NCI-H1694 treated with DMSO at 0.1 percent for 48 hours (cell line): ENCODE results near the gene YWHAB.
"Not testable (repeated sequence)": the region's sequence is repeated elsewhere in the genome, so short reads cannot be mapped to it uniquely, and the experiment has no call there.

ENCODE experiments used
- DNase-seq: peaks from one replicate; lab custom pipeline; 2025; lab: John Stamatoyannopoulos, UW

YWHAB gene

DNA sequence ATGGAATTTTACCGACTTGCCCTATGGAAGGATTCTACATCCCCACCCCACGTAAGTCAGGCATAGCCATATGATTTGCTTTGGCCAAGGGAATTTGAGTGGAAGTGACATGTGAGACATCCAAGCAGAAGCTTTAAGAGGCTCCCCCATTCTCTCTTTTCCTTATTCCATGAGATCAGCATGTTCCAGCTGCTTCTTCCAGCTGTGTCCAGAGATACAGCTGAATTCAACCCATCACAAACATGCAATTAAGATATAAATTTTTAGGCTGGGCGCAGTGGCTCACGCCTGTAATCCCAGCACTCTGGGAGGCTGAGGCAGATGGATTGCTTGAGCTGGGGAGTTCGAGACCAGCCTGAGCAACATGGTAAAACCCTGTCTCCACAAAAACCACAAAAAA, 16.0 kb upstream of the YWHAB start:
- no peak for DNase-seq

DNA sequence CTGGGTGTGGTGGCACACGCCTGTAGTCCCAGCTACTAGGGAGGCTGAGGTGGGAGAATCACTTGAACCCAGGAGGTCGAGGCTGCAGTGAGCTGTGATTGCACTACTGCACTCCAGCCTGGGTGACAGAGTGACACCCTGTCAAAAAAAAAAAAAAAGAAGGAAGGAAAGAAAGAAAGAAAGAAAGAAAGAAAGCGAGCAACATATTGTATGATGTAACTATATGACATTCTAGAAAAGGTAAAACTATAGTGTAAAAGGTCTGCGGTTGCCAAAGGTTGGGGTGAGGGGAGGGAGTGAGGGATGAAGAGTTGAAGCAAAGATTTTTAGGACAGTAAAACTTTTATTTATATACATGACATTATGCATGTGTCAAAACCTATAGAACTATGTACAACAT, 3.1 kb upstream of the YWHAB start:
- not testable (repeated sequence) for DNase-seq

DNA sequence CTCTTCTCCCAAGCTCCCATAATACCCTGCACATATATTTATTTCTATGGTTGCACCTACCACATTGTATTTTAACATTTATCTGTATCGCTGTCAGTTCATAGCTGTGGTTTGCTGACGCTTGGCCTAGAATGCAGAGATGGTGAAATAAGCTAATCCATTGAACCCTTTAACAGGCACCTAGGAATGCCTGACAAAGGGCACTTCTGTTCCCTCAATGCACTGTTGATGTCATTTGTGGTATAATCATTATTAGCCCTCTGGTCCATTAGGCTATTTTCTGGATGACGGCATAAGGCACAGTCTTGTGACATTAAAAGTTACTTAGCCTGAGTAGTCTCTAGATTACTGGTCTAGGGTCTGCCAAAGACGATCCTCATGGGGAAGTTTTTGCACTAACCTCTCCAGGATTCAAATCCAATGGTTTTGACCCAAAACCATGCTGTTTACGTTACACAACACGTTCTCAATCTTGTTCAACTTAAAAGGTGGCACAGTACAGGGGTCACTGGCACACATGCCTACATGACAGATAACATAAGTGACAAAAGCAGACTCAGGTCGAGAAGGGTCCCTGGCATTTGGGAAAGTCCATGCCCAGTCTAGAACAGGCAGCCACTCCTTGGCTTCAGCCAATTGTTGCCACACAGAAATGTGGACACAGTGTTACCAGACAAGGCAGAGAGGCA, 2.1 kb upstream of the YWHAB start:
- no peak for DNase-seq

DNA sequence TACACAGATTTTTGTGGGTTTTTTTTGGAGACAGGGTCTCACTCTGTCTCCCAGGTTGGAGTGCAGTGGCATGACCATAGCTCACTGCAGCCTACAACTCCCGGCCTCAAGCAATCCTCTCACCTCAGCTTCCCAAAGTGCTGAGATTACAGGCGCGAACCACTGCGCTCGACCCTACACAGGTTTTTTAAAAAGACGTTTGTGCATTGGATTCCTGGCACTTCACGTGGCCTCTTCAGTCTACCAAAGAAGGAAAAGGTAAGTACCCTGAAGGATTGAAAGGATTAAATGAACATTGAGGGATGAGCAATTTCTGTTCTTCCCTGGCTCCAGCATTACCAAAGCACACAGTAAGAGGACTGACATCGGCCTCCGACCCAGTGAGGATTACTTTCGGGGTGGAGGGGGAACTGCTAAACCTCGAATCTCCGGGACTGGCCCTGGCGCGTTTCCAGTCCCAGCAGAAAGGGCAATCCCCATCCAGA, 556 bp upstream of the YWHAB start:
- DNase-seq, result no peak

DNA sequence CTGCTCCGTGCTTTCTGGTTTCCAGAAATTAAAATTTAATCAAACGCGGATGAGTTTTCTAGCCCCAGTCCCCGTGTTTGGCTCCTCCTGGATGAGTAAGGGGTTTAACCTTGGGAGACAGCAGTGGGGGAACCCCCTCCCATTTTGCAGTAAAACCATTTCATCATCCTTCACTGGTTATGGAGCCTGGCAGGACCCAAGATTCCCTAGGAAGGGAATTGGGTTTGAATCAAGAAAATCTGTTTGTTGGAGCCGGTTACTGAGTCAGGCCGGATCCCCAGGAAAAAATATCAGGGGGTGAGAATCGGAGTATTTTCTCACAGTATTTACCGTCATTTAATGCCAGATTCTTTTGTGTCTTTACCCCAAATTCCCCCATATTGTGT, 754 bp downstream of the YWHAB start:
- DNase-seq, result no peak

DNA sequence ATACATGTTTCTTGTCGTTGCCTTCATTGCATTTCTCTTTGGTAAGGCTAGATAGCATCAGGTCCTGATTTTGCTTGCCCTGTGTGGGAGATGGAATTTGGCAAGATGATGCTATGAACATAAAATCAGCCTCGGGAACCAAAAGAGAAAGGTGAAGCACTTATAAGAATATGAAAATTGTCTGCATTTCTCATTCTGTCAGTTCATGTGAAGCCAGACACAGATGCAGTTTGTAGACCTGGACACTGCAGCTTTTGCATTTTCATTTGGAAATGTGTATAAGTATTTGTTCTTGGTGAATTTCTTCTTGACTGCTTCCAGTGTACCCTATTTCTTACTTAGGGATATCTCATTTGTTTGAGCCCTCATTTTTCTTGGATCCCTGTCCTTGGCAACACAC, 1.3 kb downstream of the YWHAB start:
- DNase-seq, result no peak

DNA sequence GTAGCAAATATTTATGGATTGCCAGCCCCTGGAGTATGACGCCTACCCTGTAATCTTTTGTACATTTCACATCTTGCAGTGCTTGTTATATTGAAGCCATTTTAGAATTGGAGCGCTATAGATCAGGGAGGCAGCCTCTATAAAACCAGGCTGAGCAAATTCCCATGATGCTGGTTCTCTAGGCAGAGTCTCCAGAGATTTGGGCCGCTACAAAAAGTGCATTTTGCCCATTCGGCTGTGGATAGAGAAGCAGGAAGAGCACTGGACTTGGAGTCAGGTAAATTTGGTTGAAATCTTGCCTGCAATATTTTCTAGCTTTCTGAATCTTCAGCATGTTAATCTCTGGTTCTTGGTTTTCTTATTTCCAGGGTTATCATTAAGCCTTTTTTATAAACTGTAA, 2.0 kb downstream of the YWHAB start:
- no peak for DNase-seq

DNA sequence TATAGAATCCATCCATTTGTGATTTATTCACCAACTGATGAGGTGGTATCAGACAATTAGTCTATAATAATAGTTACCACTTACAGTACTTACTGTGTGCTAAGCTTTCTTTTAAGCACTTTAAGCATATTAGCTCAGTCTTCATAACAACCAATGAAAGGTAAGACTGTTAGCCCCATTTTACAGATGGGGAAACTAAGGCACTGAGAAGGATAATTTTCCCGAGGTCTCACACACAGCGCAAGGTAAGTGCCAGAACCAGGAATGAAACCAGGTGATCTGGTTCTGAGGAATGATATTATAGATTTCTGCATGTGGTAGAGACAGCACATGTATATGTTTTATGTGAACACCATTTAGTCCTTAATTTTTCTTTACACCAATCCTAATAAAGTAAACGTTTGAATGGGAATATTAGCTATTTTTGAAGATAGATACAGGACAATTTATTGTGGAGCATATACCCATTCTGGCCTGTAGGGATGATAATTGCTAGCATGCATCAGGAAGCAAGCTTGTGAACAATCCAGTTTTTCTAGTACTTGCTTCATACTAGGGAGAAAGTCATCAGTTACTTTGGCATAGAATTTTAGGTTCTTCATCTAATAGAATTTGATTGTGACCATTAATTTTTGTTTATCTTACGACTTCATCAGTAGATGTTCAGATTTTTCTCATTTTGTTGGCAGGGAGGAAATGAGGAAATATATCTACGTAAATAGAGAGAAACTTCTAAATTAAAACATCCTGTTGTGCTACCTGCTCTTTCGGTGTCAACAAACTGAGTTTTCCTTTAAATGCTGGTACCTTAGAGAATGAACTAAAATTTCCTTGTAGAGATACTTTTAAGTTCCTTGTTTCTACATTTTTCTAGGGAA, 3.0 kb downstream of the YWHAB start:
- no peak for DNase-seq

DNA sequence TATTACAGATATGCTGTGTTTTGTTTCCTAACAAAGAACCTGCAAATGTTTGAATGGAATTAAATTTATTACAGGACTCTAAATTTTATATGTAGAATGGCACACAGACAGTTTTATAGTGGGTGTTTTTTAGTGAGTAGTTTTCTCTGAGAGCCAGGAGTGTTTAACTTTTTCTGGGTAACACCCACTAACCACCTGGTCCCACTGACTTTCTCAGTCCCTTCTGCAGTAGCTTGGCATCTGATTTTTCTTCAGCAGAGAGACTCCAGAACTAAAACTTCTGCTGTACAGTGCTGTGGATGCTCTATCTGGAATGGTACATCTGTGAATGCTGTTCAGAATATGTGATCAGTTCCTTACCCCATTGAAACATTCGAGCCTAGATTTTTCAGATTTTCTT, 6.3 kb downstream of the YWHAB start:
- DNase-seq, result no peak

DNA sequence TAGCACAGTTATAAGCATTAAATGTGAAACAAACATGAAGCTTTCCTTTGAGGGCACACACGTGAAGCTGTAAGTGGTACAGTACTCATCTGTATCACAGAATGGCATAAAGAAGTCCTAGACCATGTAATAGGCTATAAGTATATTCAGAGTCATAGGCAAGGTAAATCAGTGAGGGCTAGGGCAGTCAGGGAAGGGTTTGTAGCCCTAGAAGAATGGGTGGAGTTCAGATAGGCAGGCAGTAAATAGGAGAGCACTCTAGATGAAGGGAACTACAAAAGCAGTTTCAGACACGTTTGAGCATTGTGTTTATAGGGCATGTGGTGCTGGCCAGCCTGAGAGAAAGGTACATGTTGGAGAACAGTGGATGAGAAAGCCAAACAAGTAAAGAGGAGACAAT, 9.5 kb downstream of the YWHAB start:
- no peak for DNase-seq

DNA sequence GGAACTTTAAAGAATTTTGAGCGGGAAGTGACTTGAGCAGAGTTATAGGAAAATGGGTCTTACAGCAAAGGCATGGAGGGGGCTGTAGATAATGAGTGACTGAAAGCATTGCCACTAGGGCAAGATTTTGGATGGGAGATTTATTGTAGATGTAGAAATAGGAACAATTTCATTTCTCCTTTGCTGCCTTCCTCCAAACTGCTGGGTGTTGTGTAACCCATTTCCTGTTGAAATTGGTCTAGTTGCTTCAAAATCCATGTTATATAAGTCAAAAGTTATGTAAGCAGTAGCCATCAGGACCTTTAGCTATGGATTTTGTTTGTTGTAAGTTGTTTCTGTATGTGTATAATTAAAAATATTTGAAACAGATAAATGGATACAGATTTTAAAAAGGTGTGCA, 11.1 kb downstream of the YWHAB start:
- no peak for DNase-seq

DNA sequence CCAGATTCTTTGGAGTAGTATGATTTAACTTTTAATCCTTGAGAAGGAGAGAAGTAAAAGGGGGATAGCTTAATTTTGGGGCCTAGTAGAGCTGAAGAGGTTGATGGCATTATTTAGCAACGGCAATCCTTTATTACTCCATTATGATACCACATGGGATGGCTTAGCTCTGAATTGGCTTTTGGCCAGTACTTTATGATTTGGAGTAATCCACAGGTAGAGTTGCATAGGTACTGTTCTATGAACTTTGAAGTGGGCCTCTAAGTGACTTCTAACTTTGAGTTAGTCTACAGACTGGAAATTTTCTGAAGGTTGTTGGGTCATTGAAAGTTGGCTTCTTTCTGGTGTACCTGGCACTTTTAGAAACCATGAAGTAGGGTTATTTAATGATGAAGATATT, 11.6 kb downstream of the YWHAB start:
- no peak for DNase-seq

DNA sequence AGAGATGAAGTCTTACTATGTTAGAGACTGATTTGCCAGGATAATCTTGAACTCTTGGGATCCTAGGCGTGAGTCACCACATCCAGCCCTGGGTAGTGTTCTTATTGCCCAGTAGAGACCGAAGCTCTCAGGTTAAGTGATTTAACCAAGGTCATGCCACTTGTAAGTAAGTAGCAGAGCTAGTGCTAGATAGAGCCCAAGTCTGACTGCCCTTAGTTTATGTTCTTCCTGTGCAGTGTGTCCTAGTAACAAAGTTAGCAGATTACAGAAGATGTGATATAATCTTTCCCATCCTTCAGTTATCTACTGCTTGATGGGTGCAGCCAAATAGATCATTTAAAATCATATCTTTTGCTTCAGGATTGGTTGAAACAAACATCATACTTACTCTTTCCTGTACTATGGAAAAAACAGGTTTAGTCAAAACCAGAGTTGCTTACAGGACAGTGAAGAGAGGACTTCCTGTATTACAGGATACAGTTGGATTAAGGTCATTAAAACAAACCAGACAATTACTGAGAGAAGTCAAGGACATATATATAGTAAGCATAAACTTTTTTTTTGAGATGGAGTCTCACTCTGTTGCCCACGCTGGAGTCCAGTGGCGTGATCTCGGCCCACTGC, 14.8 kb downstream of the YWHAB start:
- DNase-seq, result no peak

DNA sequence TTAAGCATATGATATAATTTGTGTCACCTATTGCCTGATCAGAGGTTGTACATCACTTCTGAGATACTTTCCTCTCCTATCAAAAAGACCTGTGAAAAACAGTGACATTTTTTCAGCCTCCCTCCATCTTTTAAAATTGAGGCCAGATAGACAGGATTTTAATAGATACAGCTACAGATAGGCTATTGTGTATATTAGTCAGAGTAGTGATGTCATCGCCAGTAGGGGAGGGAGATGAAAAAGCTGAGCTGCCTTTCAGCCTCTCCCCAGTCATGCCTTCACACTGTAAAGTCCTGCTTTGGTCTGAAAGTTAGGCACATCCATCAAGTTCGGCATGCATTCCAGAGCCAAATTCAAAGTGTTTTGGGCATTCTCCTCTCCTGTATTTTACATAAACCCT, 16.5 kb downstream of the YWHAB start:
- no peak for DNase-seq

DNA sequence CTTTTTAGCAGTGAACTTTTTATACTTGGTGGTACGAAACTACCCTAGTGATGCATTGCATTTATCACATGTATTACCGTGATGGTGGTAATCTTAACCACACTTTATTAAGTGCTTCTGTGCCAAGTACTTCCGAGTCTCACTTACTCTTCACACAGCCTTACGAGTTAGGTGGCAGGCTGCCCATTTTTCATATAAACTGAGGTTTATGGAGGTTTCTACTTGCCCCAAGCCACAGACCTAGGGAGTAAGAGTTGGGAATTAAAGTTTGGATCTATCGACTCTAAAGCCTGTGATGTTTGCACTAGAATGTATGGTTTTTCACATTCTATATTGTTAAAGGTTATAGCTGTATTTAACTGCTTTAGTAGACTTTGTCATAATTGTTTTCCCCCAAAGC, 18.9 kb downstream of the YWHAB start:
- DNase-seq, result no peak

DNA sequence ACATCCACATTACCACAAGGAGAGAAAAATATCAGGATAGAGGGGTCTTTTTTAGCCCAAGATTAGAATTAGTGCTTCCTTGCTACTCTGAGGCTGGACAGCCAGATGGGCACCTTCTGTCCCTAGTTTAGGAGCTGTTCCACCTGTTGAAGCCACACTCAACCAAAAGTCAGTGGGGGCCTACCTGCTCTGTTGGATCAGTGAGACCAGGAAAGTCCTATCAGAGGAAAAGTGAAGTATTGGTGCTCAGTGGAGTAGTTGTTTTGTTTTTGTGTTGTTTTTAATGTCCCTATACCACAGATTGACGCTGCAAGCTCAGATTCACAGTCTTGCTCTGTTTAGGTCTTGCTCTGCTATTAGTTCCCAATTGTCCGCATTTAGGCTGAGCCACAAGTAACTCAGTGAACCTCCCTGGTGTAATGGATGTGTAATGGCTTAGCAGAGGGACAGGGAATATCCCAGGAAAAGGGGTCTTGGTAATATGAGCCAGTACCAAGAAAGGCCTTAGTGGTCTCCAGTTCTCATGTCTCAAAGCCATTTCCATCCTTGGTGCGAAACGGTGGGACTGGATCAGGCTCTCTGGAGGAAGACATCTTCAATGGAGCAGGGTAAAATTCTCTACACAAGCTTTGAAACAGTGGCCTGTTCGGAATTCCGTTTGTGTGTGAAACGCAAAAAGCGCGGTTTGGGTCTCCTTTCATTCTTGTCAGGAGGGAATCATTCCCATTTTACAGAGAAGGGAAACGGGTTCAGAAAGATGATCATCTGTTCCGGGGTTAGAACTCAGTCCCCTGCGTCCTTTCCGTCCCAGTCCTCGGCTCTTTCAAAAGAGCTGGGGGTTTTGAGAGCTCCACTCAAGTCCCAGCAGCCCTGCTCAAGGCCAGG, 23.7 kb downstream of the YWHAB start:
- no peak for DNase-seq

DNA sequence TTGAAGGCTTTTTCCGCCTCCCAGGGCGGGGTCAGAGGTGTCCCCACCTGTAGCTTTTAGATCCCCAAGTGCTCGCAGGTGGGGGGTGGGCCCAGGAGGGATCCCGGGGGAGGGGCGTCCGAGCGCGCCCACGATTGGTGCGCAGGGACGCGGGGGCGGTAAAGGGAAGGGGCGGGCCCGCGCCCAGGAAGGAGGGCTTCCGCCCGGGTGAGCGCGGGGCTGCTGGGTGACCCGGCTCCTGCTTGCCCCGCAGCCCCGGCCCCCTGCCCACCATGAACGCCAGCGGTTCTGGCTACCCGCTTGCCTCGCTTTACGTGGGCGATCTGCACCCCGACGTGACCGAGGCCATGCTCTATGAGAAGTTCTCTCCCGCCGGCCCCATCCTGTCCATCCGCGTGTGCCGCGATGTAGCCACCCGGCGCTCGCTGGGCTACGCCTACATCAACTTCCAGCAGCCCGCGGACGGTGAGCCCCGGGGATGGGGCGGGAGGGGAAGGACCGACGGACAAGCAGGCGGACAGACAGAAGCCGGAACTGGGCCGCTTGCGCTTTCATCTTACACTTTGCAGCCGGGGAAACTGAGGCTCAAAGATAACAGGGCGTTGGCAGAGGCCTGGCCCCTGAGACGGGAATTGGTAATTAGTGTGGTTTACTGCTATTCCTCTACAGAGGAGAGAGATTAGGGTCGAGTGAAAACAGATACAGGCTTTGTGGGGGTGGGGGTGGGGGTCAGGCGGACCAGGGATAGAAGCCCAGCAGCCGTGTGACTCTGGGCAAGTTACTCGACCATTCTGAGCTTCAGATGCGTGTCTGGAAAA, 24.6 kb downstream of the YWHAB start, which contains the start of gene PABPC1L:
Gene PABPC1L (plus strand): TSS at position 189 of the 818 bp plus-strand sequence. CDS start 84 bp downstream, at position 273.
- no peak for DNase-seq

DNA sequence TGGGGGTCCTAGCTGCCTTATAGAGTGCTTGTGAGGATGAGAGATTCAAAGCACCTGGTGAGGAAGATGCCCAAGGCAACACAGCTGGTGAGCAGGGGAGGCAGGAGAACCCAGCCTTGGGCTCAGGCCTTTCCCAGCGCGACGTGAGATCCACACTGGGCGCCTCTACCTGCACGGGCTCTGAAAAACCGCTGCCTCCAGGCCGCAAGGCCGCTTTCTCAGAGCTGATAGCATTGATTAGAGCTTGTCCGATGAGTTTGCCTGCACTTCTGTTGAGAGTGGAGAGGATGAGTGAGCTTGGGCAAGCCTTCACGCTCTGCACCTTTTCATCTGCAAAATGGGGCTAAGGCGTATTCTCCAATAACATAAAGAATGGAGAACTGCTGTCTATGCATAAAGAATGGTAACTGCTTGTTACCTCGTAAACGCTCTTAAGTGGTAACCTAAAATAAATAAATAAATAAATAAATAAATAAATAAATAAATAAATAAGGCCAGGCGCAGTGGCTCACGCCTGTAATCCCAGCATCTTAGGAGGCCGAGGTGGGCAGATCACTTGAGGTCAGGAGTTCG, 25.3 kb downstream of the YWHAB start:
- no peak for DNase-seq

DNA sequence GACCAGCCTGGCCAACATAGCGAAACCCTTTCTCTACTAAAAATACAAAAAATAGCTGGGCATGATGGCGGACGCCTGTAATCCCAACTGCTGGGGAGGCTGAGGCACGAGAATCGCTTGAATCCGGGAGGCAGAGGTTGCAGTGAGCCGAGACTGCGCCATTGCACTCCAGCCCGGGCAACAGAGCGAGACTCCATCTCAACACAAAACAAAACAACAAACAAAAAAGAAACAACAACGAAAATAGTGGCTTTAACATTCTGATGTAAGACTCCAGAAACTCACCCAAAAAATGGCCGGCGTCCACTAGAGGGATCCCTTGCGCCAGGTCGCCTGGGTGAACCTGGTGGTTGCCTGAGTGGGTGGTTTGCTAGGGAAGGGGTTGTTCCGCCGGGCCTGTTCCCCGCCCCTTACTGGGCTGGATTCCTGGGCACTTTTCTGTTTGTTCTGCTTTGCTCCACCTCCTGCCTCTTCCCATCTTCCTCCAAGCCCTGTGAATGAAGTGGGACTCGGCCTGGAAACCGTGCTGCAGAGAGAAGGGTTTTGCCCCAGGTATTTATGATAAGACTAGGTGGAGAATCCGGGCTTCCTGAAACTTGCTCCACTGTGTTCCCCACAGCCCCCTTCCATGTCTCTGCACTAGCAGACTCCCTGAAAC, 25.9 kb downstream of the YWHAB start:
- DNase-seq, result no peak

DNA sequence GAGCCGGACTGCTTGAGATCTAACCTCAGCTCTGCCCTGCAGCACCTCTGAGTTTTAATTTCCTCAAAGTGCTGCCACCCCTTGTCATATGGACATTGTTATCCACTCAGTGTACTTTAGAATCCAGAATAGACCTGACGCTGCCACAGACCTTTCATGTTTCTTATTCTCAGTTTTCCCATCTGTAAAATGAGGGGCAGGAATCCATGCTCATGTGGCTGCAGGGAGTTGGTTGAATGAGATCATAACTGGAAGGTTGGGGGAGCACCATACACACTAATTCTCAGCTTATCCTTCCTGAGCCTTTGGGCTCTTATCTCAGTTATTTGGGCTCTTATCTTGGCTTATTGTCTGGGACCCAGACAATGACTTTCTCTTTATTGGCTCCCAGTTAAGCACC, 26.7 kb downstream of the YWHAB start:
- DNase-seq, result no peak
